Small intestine (tissue), 7 donors: ENCODE measurements around the gene DEGS2. TPM values are rescaled to one million over a fixed set of nuclear protein-coding genes. Genes with fewer than 3 reads are reported as not detected.
A peak's percentile ranks its signal among the peaks of the same experiment; 100 is the strongest.

Source experiments
- DNase-seq, 2 donors: peaks; one replicate each; pipeline versions ENCODE4 v3.0.0 to v3.0.0-alpha.2; 2013
- FAIRE-seq: peaks from 2 replicates; lab custom pipeline; 2012; peaks lifted over from hg19 to GRCh38; lab: Jason Lieb, UNC
- H3K27ac ChIP-seq, 3 donors: one replicate each; pipeline ENCODE4 v1.5.1; 2013; ENCODE audit warnings: low read length in 2 of 3, mild to moderate bottlenecking in 2 of 3, control low read depth in 1 of 3, inconsistent platforms in 1 of 3, low read depth in 1 of 3, moderate library complexity in 1 of 3
- H3K27me3 ChIP-seq, 3 donors: one replicate each; pipeline ENCODE4 v1.6.1; 2013; ENCODE audit warnings: low read length in 3 of 3, inconsistent platforms in 1 of 3; ENCODE audit not compliant: control insufficient read depth in 3 of 3, insufficient read depth in 3 of 3
- H3K36me3 ChIP-seq, 3 donors: one replicate each; pipeline ENCODE4 v1.6.1; 2013; ENCODE audit warnings: low read length in 3 of 3, inconsistent platforms in 1 of 3, low read depth in 1 of 3, mild to moderate bottlenecking in 1 of 3, moderate library complexity in 1 of 3; ENCODE audit not compliant: control insufficient read depth in 3 of 3, insufficient read depth in 2 of 3
- H3K4me1 ChIP-seq, 3 donors: one replicate each; pipeline ENCODE4 v1.6.1; 2013; ENCODE audit warnings: low read length in 2 of 3, inconsistent platforms in 1 of 3, low read depth in 1 of 3, mild to moderate bottlenecking in 1 of 3, moderate library complexity in 1 of 3; ENCODE audit not compliant: control insufficient read depth in 3 of 3, insufficient read depth in 2 of 3
- H3K4me3 ChIP-seq, 3 donors: one replicate each; pipeline ENCODE4 v1.5.1; 2013; ENCODE audit warnings: low read length in 3 of 3, control low read depth in 1 of 3, inconsistent platforms in 1 of 3, low read depth in 1 of 3, mild to moderate bottlenecking in 1 of 3, moderate library complexity in 1 of 3
- H3K9me3 ChIP-seq, 2 donors: one replicate each; pipeline ENCODE4 v1.6.1; 2013; ENCODE audit warnings: low read depth in 1 of 2, low read length in 1 of 2; ENCODE audit not compliant: control insufficient read depth in 2 of 2, insufficient read depth in 1 of 2
- WGBS, 3 donors: extraction: QIAGEN DNeasy Blood & Tissue Kit; methylation state at CpG; one replicate each; pipeline ENCODE4 v1.1.7; 2013; 5-methylcytosine and 5-hydroxymethylcytosine counted together
- polyA plus RNA-seq, 4 donors: library from polyadenylated mRNA; stranded (reverse) in 3 of 4; unstranded in 1 of 4; fragments of 200-250 nt in 3 of 4; fragments of 120-200 nt in 1 of 4; gene quantifications; one replicate each; pipeline versions ENCODE4 v1.2.1 to v1.2.3, GENCODE V29; 2013
- donor health status: healthy with polysubstance abuse.
- donor health status: control.
- donor health status: control.
- donor health status: Bipolar disorder and iron deficiency.
- donor health status: healthy.

The DEGS2 gene
- polyA plus RNA-seq, 4 donors: 16.1 to 47.0 (median 24.0) TPM

- no peak overlapping the region for H3K4me3 ChIP-seq
- DNase-seq (no peak), FAIRE-seq (no peak)
- H3K4me1 ChIP-seq: no peaks in the 10 kb centered on the region
- 85 to 93% (median 87%) methylated on average over 5 of the region's 5 CpGs for WGBS, 3 donors
- H3K27me3 ChIP-seq: no peaks in the 10 kb centered on the region
- H3K36me3 ChIP-seq: no peaks in the 10 kb centered on the region
- H3K27ac ChIP-seq: no peak overlapping the region
- no peaks in the 10 kb centered on the region for H3K9me3 ChIP-seq
Measured at GRCh38 chr14:100172811-100173210, 13.4 kb upstream of the DEGS2 start.

- FAIRE-seq: no peak
- no peak overlapping the region for H3K27ac ChIP-seq
Measured at GRCh38 chr14:100170880-100171279, 11.4 kb upstream of the DEGS2 start.

GRCh38 chr14:100168506-100168905, 9.1 kb upstream of the DEGS2 start:
- H3K27me3 ChIP-seq: peaks cover 0 to 15% (median 0%) of the 10 kb centered on the region in 3 donors
- no peaks in the 10 kb centered on the region for H3K9me3 ChIP-seq
- H3K27ac ChIP-seq: no peak overlapping the region
- H3K4me3 ChIP-seq: no peak overlapping the region
- DNase-seq (no peak), FAIRE-seq (no peak)
- H3K4me1 ChIP-seq: peaks cover 0 to 5% (median 3%) of the 10 kb centered on the region in 3 donors
- WGBS, 3 donors: 67 to 73% (median 67%) methylated on average over 1 of the region's 1 CpG
- no peaks in the 10 kb centered on the region for H3K36me3 ChIP-seq

More at GRCh38 chr14:100170880-100171279, 11.4 kb upstream of the DEGS2 start:
- Histone ChIP-seq H3K9me3 (no peaks in the 10 kb centered on the region), H3K4me1 (peaks cover 0 to 3% (median 0%) of the 10 kb centered on the region in 3 donors), H3K36me3 (no peaks in the 10 kb centered on the region), H3K4me3 (no peak overlapping the region), H3K27me3 (peaks cover 0 to 6% (median 0%) of the 10 kb centered on the region in 3 donors)
- no peak for DNase-seq
- WGBS, 3 donors: 88 to 95% (median 91%) methylated on average over 2 of the region's 2 CpGs

- Histone ChIP-seq H3K4me1 (peaks cover 0 to 5% (median 3%) of the 10 kb centered on the region in 3 donors), H3K27me3 (peaks cover 0 to 19% (median 0%) of the 10 kb centered on the region in 3 donors), H3K36me3 (no peaks in the 10 kb centered on the region), H3K27ac (no peak overlapping the region), H3K4me3 (no peak overlapping the region), H3K9me3 (no peaks in the 10 kb centered on the region)
- DNase-seq: no peak
- FAIRE-seq: no peak
- 18 to 28% (median 18%) methylated on average over 5 to 14 of the region's 16 CpGs for WGBS, 3 donors
Measured at GRCh38 chr14:100165831-100166440, 6.5 kb upstream of the DEGS2 start.

GRCh38 chr14:100165376-100165775, 5.9 kb upstream of the DEGS2 start:
- H3K4me1 ChIP-seq: peaks cover 0 to 5% (median 3%) of the 10 kb centered on the region in 3 donors
- no peak for FAIRE-seq
- 23 to 45% (median 38%) methylated on average over 27 of the region's 27 CpGs for WGBS, 3 donors
- H3K4me3 ChIP-seq: no peak overlapping the region
- H3K27me3 ChIP-seq: peaks cover 0 to 25% (median 0%) of the 10 kb centered on the region in 3 donors
- no peak overlapping the region for H3K27ac ChIP-seq
- H3K36me3 ChIP-seq: no peaks in the 10 kb centered on the region
- H3K9me3 ChIP-seq: no peaks in the 10 kb centered on the region
- DNase-seq: peak; percentile 64 to 68

GRCh38 chr14:100160534-100160916, 1.1 kb upstream of the DEGS2 start:
- FAIRE-seq: no peak
- 87 to 92% (median 91%) methylated on average over 7 of the region's 7 CpGs for WGBS, 3 donors
- H3K36me3 ChIP-seq: peaks cover 0 to 2% (median 0%) of the 10 kb centered on the region in 3 donors
- H3K9me3 ChIP-seq: no peaks in the 10 kb centered on the region
- H3K27ac ChIP-seq: no peak overlapping the region
- DNase-seq: no peak
- no peak overlapping the region for H3K4me3 ChIP-seq
- peaks cover 0 to 23% (median 4%) of the 10 kb centered on the region in 3 donors for H3K27me3 ChIP-seq
- H3K4me1 ChIP-seq: peaks cover 0 to 24% (median 4%) of the 10 kb centered on the region in 3 donors

GRCh38 chr14:100159865-100160533, 554 bp upstream of the DEGS2 start:
- WGBS, 3 donors: 8 to 16% (median 10%) methylated on average over 19 to 39 of the region's 39 CpGs
- Histone ChIP-seq H3K4me3 (peak overlapping the region; percentile 21 to 71 (median 61)), H3K9me3 (peaks cover 0 to 3% of the 10 kb centered on the region in 2 donors), H3K4me1 (peaks cover 0 to 25% (median 4%) of the 10 kb centered on the region in 3 donors), H3K27me3 (peaks cover 0 to 18% (median 4%) of the 10 kb centered on the region in 3 donors), H3K27ac (peak overlapping the region in 1 of 3 donors; percentile 57), H3K36me3 (peaks cover 0 to 2% (median 0%) of the 10 kb centered on the region in 3 donors)
- peak in 1 of 2 donors; percentile 56 for DNase-seq
- FAIRE-seq: no peak

GRCh38 chr14:100158566-100159093, 815 bp downstream of the DEGS2 start:
- Histone ChIP-seq H3K27me3 (peaks cover 0 to 15% (median 4%) of the 10 kb centered on the region in 3 donors), H3K4me3 (peak overlapping the region in 2 of 3 donors; percentile 61 to 71), H3K36me3 (peaks cover 0 to 14% (median 0%) of the 10 kb centered on the region in 3 donors), H3K4me1 (peaks cover 0 to 25% (median 4%) of the 10 kb centered on the region in 3 donors), H3K9me3 (peaks cover 3 to 12% of the 10 kb centered on the region in 2 donors), H3K27ac (peak overlapping the region; percentile 73 to 90 (median 81))
- 5 to 14% (median 11%) methylated on average over 32 of the region's 32 CpGs for WGBS, 3 donors
- DNase-seq: peak in 1 of 2 donors; percentile 52
- FAIRE-seq: no peak
